Mesothelial cell of epicardium (in vitro differentiated cells): ENCODE results near the gene PRAMEF20. TPM values are rescaled to one million over a fixed set of nuclear protein-coding genes. Genes with fewer than 3 reads are reported as not detected.

ENCODE experiments used
- DNase-seq, 2 experiments: peaks; one replicate each; pipeline ENCODE4 v3.0.0; 2021; ENCODE audit warnings: low spot score in 2 of 2; ENCODE audit not compliant: unreplicated experiment in 2 of 2
- H3K27ac Mint-ChIP-seq: 2 replicates; pipeline ENCODE4 v1.8.0; 2021; ENCODE audit warnings: mixed read lengths
- H3K27me3 Mint-ChIP-seq: 2 replicates; pipeline ENCODE4 v1.8.0; 2021; ENCODE audit warnings: low read depth, mixed read lengths
- H3K36me3 Mint-ChIP-seq: 2 replicates; pipeline ENCODE4 v1.8.0; 2021; ENCODE audit warnings: mixed read lengths
- H3K4me1 Mint-ChIP-seq: 2 replicates; pipeline ENCODE4 v1.8.0; 2021; ENCODE audit warnings: mixed read lengths
- H3K4me3 Mint-ChIP-seq: 2 replicates; pipeline ENCODE4 v1.8.0; 2021; ENCODE audit warnings: mild to moderate bottlenecking, moderate library complexity, mixed read lengths
- H3K9me3 Mint-ChIP-seq: 2 replicates; pipeline ENCODE4 v1.8.0; 2021; ENCODE audit warnings: mixed read lengths
- total RNA-seq: library from RNA; stranded (reverse); gene quantifications from 3 replicates; pipeline ENCODE4 v1.2.1, GENCODE V29; 2021
- TF ChIP-seq, protein P1 (sequence below): fragments of 200-600 bp; sonication (generic); IDR thresholded peaks from one replicate; pipeline ENCODE4 v1.5.0; 2021; ENCODE audit warnings: antibody characterized with exemption; ENCODE audit not compliant: unreplicated experiment

PRAMEF20 gene
- total RNA-seq, 1 donor from 2014 or later, result not detected

GRCh38 chr1:13443335-13443979 is 33.2 kb downstream of the PRAMEF20 start:
- Mint-ChIP-seq H3K4me3 (no peak overlapping the region), H3K36me3 (no peaks in the 10 kb centered on the region), H3K27me3 (no peaks in the 10 kb centered on the region), H3K27ac (no peak overlapping the region), H3K9me3 (peaks cover 26% of the 10 kb centered on the region), H3K4me1 (no peaks in the 10 kb centered on the region)
- no peak for DNase-seq
- TF ChIP-seq, protein P1, sequence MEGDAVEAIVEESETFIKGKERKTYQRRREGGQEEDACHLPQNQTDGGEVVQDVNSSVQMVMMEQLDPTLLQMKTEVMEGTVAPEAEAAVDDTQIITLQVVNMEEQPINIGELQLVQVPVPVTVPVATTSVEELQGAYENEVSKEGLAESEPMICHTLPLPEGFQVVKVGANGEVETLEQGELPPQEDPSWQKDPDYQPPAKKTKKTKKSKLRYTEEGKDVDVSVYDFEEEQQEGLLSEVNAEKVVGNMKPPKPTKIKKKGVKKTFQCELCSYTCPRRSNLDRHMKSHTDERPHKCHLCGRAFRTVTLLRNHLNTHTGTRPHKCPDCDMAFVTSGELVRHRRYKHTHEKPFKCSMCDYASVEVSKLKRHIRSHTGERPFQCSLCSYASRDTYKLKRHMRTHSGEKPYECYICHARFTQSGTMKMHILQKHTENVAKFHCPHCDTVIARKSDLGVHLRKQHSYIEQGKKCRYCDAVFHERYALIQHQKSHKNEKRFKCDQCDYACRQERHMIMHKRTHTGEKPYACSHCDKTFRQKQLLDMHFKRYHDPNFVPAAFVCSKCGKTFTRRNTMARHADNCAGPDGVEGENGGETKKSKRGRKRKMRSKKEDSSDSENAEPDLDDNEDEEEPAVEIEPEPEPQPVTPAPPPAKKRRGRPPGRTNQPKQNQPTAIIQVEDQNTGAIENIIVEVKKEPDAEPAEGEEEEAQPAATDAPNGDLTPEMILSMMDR, result no peak

GRCh38 chr1:13450204-13450603 is 40.0 kb downstream of the PRAMEF20 start:
- Mint-ChIP-seq H3K27me3 (no peaks in the 10 kb centered on the region), H3K9me3 (peaks cover 21% of the 10 kb centered on the region), H3K4me3 (no peak overlapping the region), H3K4me1 (no peaks in the 10 kb centered on the region), H3K36me3 (no peaks in the 10 kb centered on the region), H3K27ac (no peak overlapping the region)
- TF ChIP-seq, protein P1, result no peak
- DNase-seq, result no peak

DNA sequence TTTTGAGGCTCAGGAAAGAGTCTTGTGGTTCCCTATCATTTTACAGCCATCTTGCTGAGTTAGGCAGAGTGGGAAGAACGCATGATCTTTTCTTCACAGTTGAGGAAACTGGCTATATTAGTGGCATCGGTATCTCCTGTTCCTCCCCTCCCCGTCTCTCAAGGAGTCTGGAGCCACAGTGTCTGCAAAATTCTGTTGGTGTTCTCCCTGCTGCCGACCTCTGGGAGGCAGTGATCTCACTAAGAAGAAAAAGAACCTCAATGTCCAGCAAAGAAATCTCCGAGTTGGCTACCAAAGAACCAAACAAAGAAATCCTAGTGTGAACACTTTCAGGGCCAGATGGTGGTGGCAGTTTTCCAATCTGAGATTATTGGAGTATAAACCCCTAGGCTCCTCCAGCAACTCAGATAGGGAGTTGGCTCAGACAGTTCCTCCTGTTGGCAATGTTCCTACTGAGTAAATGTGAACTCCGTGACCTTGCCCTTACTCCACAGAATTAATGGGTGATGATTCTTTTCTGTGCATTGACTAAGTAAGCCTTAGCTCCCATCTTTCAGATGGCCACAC is 41.2 kb downstream of the PRAMEF20 start:
- Mint-ChIP-seq H3K36me3 (no peaks in the 10 kb centered on the region), H3K27ac (no peak overlapping the region), H3K27me3 (no peaks in the 10 kb centered on the region), H3K4me1 (no peaks in the 10 kb centered on the region), H3K9me3 (peaks cover 21% of the 10 kb centered on the region), H3K4me3 (no peak overlapping the region)
- TF ChIP-seq, protein P1, result no peak
- DNase-seq, result no peak

GRCh38 chr1:13456904-13457532 is 46.8 kb downstream of the PRAMEF20 start:
- DNase-seq, result no peak
- H3K4me1 Mint-ChIP-seq, result no peaks in the 10 kb centered on the region
- H3K27ac Mint-ChIP-seq, result no peak overlapping the region

GRCh38 chr1:13461977-13462376 is 51.7 kb downstream of the PRAMEF20 start:
- H3K9me3 Mint-ChIP-seq, result peaks cover 49% of the 10 kb centered on the region
- no peaks in the 10 kb centered on the region for H3K4me1 Mint-ChIP-seq
- H3K27me3 Mint-ChIP-seq, result no peaks in the 10 kb centered on the region
- H3K4me3 Mint-ChIP-seq, result no peak overlapping the region
- TF ChIP-seq, protein P1, result no peak
- peaks cover 2% of the 10 kb centered on the region for H3K36me3 Mint-ChIP-seq
- no peak for DNase-seq
- H3K27ac Mint-ChIP-seq, result no peak overlapping the region

More at GRCh38 chr1:13456904-13457532, 46.8 kb downstream of the PRAMEF20 start:
- Mint-ChIP-seq H3K9me3 (peaks cover 40% of the 10 kb centered on the region), H3K27me3 (no peaks in the 10 kb centered on the region), H3K4me3 (no peak overlapping the region), H3K36me3 (peaks cover 2% of the 10 kb centered on the region)
- TF ChIP-seq, protein P1, result no peak
